ENCODE measurements around the gene LIMS2.

LIMS2 gene

DNA sequence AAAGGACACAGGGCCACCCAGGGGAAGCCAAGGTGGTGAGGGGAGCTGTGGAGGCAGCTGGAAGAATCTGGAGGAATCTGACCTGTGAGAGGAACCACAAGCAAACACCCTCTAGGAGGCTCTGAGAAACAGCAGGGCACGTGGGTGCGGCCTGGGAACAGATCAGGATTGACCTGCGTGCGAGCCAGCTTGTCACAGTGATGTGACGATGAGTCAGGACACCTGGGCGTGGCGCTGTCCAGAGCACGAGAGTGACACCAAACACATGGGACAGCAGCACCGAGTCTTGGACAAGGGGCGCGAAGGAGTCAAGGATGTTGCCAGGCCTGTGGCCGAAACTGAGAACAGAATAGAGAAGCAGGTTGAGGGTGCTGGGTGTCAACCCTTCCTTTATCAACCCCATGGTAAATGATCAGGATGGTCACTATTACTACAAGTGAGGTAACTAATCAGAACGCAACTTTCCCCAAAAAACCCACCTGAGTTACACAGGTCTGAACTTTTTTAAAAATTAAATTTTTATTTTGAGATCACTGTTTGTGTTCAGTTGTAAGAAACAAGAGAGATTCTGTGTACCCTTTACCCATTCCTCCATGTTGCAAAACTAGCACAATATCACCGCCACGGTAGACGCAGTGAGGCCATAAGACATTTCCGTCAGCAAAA lies 25.3 kb upstream of the LIMS2 start:
- DNase-seq: peak; percentile 49

DNA sequence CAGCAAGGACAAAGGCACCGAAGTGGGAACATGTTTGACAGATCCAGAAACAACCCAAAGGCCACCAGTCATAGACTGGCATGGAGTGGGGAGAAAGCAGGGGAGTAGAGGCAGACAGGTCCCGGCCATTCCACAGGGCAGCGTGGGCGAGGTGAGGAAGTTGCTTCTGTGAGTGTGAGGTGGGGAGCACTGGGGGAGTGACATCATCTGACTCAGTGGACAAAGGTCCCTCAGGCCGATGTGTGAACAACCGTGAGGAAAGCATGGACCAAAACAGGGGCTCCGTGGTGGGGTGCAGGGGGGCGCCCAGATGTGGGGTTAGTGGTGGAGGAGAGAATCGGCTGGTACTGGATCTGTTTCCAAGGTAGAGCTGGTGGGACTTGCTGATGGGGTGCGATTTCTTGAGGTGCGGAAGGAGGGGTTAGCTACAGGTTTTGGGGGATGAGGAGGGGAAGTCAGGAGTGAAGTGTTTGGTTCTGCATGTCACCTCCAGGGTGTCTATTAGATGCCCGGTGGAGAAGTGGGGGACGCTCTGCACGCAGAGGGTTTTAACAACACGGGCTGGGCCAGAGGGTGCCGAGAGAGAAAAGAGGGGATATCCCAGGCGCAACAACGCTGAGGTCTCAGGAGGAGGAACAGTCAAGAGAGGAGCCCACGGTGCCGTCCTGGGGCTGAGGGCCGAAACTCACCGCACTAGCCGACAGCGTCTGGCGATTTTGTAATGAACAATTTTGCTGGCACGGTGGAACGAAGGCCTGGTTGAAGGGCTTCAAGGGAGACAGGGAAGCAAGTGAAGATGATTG lies 23.4 kb upstream of the LIMS2 start:
- no peak for DNase-seq

DNA sequence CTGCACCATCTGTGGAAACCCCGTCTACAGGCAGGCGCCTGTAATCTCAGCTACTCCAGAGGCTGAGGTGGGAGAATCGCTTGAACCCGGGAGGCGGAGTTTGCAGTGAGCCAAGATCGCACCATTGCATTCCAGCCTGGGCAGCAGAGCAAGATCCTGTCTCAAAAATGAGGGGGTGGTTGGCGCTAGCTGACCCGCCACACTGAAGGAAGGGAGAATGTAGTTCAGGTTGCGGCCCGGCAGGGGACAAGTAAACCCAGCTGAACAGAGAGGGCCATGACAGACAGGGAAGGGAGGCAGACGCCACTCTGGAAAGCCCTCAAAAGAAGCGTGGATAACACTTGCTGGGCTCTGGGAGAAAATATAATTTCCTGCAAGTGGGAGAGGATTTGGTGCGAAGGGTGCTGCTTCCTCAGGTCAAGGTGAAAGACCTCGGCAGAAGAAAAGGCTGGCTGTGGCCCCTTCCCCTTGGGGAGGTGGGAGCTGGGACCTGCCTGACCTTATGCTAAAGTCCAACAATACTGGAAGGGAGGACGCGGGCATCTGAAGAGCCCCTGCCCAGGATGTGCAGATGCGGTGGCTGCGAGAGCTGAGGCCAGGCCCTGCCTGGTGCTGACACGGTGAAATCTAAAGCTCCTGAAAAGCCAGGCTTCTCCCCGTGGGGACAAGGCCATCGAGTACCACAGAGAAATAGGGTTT lies 22.3 kb upstream of the LIMS2 start:
- DNase-seq: no peak

DNA sequence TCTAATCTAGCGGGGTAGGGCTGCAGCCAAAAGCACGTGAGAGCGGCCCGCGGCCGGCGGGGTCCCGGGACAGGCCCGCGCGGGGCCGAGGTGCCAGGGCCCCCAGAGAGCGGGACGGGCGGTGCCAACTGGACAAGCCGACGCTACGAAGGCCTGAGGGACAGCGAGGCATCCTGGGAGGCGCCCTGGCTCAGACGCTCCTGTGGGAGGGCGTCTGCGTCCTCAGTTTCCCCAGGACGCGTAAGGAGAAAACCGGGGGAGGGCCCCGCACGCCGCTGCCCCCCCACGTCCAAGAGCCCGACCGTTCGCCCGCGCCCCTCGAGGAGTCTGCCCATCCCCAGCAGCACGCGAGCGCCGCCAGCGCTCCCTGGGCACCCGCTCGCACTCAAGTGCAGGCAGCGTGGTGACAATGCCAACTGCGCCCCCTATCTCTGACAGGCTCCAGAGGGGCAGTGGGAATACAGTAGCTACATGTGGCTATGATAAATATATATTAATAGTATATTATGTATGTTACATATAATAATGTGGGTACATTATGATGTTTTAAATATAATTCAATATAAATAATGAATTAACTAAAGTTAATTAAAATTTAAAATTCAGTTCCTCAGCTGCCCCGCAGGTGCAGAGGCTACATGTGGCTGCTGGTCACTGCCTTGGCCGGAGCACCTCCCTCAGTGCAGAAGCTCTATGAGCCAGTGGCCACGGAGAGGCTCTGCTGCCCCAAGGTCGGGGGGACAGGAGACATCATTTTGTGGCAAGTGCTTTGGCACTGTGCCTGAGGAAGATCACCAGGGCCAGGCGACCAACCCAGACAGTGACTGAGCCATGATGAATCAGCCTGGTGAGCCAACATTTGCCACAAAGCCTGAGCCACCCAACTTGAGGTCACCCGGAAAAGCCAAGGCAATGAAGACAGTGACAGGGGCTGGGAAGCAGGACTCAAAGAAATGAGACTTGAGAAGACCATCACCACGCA lies 20.5 kb upstream of the LIMS2 start:
- DNase-seq: peak; percentile 58

DNA sequence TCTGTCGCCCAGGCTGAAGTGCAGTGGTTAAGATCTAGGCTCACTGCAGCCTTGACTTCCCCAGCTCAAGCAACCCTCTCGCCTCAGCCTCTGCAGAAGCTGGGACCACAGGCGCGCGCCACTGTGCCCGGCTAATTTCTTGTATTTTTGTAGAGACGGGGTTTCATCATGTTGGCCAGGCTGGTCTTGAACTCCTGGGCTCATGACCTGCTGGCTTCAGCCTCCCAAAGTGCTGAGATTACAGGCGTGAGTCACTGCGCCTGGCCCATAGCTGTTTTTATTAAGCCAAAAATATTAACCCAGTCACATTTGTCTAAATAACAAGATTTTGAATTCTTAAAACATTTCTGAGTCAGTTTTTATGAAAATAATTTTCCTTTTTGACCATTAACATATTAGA lies 19.7 kb upstream of the LIMS2 start:
- no peak for DNase-seq

DNA sequence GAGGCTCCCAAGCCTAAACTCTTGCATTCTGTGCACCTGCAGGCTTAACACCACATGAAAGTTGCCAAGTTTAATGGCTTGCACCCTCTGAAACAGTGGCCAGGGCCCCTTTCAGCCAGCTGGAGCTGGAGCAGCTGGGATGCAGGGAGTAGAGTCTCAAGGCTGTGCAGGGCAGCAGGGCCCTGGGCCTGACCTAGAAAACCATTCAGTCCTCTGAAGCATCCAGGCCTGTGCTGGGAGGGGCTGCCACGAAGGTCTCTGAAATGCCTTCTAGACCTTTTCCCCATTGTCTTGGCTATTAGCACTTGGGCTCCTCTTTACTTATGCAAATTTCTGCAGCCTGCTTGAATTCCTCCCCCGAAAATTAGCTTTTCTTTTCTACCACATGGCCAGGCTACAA lies 15.4 kb upstream of the LIMS2 start:
- DNase-seq: no peak

DNA sequence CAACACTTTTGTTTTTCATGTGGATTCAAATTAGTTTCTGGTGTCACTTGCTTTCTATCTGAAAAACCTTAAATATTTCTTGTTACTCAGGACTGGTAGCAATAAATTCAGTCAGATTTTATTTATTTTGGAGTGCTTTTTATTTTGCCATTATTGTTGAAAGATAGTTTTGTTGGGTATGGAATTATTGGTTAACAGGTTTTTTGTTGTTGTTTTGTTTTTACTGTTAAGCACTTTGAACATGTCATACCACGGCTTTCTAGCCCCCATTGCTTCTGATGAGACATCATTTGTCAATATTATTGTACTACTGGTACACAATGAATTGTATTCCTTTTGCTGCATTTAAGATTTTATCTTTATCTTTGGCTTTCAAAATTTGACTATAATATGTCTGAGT lies 13.1 kb upstream of the LIMS2 start:
- no peak for DNase-seq

DNA sequence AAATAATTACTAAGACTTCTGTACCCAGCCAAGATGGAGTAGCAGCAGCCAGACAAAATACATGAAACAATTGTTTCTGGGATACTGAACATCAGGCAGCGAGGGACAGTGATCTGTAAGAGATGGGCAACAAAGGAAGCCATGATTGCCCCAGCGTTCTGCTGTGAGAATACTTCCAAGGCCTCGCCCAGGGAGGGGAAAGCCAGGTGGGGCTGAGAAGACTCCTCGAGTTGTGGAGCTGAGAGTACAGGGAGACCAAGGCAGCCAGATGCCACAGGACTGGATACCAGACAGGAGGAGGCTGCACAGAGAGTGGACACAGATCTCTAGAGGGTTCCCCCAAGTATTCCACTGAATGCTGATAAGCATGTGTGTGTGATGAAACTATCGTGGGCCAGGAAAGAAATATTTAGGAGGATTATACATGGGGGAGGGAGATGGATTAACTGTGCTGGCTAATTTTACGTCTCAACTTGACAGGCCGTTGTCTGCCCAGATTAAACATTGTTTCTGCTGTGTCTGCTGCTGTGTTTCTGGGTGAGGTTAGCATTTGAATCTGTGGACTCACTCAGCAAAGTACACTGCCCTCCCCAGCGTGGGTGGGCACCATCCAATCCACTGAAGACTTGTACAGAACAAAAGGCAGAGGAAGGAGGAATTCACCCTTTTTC lies 10.2 kb upstream of the LIMS2 start:
- no peak for DNase-seq

DNA sequence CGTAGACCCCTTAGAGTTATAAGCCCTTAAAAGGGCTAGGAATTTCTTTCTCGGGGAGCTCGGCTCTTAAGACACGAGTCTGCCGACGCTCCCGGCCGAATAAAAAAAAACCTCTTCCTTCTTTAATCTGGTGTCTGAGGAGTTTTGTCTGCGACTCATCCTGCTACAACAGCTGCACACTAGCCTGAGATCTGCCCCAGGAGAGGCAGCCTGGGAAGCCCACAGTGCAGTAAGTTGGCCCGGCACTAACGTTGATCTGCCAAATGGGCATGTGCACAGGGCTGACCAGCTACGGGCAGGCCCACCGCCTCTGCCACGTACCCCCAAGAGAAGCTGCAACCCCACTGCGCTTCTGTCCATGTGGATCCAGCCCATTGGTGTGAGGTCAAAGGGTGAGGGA lies 8.4 kb upstream of the LIMS2 start:
- DNase-seq: no peak

DNA sequence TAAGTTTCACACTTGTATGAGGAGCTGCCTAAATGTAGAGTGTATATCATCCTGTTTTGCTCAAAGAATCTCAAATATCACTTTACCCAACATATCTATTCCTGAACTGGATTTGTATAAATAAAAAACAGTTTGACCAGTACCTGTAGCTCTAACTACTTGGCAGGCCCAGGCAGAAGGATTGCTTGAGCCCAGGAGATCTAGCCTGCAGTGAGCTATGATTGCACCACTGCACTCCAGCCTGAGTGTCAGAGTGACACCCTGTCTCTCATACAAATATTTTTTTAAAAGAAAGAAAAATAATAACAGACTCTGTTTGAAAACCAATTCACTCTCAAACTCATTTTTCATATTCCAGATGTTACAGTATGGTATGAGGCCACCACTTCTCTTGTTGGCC lies 7.7 kb upstream of the LIMS2 start:
- DNase-seq: no peak

DNA sequence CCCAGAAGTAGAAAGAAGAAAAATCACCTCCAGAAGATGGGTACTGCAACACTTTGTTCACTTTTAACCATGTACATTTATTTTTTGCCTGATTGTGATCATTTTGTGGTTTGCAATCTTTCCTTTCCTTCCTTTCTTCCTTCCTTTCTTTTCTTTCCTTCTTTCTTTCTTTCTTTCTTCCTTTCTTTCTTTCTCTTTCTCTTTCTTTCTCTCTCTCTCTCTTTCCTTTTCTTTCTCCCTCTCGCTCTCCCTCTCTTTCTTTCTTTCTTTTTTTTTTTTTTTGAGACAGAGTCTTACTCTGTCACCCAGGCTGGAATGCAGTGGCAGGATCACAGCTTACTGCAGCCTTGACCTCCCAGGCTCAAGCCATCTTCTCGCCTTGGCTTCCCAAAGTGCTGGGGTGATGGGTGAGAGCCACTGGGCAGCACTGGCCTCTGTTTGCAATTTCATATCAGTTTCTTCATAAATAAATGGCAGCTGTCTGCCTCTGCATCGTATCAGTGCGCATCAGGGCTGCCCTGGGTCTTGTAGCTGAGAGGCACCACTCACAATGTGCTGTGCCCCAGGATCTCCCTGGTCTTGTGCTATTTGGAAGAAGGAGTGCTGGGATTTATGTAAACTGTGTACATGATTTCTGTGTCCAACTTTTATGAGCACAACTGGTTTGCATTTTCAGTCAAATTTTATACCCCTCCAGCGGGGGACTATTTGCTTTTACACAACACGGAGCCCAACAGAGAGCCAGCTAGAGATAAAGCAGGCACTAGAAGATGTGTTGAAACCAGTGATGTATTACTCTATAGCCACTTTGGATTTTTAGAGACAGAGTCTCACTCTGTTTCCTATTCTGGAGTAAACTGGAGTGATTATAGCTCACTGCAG lies 6.9 kb upstream of the LIMS2 start:
- DNase-seq: no peak

DNA sequence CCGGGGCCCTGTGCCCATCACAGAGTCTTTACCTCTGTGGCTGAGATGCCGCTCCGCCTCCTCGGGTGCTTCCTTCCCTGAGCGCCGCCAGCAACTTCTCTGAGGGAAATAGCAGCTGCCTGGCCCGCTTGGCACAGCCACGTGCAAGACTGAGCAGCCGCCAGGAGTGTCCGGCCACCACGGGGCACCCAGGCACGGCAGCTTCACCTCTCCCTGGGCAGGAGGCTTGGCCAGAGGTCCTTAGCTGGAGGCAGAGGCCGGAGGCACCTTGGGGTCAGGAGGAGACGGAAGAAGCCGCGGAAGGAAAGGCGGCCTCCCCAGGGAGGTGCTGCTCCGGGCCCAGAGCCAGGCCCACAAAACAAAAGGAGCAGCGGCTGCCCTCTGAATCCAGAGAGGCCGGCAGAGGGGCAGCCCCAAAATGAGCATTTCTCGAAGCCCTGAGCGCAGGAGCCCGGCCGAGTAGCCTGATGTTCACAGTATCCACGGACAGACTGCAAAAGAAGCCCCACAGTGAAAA lies 6.0 kb upstream of the LIMS2 start:
- DNase-seq: no peak

DNA sequence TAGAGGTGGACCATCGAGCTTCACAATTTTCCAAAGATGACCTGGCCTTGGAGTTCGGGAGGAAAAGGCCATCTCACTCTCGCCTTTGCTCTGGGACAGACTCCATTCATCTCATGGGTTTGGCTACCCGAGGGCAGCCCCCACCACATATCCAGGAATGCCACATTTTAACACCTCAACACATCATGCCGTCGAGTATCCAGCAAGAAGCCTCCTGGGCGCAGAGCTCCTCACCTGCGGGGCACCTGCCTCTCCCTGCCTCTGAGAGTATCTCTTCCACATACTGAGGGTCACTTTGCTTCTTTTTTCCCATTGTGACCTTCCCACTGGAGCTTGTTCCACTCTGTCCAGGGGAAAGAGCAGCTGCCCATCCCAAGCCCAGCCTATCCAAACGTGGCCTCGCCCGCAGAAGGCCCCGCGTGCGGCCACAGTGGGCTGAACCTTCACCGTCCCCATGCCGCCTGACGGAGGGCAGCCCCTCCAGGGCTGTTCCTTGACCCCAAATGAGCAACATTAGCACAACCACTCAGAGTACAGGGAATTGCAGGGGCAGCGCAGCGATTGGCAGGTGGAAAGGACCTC lies 5.5 kb upstream of the LIMS2 start:
- no peak for DNase-seq

DNA sequence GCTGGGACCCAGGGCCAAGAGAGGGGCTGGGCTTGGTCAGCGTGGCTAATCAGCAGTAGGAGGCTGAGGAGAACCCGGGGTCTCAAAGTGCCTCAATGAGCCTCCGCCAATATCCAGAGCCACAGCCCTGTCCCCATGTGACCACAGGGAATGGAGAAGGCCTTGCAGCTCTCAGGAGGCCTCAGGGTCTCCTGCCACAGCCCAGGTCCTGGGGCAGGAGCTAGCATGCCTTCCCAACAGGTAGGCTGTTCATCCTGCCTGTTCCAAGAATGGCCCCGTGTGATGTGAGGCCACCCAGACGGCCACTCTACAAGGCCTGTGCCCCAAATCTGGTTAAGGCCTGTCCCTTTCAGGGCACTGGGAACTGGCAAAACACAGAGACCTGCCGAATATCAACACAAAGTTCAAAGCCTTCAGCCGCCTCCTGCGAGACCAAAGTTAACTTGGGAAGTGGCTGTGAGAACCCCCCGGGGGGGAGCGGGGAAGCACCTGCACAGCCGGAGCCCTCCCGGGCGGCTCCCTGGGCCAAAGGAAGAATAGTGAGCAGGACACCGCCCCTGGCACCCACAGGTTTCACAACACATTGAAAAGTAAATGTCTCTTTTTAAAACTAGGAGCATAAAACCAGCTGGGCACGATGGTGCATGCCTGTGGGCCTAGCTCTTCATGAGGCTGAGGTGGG lies 4.5 kb upstream of the LIMS2 start:
- no peak for DNase-seq

DNA sequence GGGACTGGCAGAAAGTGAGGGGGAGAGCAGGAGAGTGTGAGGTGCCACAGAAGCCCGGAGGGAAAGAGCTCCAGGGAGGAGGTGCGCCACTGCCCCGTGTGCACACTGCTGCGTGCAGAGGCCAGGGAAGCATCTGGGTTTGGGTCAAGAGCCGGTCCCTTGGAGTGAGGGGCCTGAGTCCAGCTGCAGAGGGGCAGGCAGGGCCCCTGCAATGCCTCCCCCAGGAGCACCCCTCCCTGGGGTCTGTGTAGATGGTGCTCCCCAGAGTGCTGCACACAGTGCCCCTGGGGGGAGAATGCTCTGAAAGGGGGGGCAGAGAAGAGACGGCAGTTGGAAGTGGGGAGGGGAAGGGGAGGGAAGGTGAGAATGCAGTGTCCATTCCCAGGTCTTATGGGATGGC lies 3.7 kb upstream of the LIMS2 start:
- DNase-seq: no peak

DNA sequence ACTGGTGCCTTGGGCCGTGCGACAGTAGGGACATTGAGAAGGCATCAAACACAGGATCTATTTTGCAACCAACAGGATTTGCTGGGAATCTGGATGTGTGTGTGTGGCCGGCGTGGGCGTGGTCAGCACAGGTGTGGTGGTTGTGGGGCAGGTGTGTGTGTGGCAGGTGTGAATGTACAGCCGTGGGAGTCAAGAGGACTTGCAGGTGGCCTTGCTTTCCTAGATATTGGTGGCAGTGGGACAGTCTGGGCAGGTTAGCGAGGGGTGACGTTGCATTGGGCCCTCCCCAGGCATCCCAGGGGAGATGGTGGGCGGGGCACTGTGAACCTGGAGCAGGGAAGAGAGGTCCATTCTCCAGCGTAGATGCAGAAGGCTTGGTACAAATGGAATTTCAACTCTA lies 3.2 kb upstream of the LIMS2 start:
- DNase-seq: no peak

DNA sequence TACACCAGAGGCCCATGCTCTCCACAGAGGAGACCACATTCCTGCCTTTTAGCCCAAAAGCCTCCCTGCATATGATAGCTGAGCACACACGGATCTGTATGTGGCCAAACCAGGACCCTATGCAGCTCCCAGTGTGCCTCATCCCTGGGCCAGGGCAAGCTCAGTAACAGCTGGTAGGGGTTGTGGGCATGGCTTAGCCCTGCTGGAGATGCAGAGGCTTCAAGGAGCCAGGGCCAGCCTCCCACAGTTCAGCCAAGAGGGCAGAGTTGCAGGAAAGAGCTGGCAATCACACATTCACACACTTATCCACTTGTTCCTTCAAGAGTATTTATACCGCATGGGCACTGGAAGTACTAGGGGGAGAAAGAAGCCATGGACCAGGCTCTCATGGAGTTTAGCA lies 1.6 kb upstream of the LIMS2 start:
- no peak for DNase-seq

DNA sequence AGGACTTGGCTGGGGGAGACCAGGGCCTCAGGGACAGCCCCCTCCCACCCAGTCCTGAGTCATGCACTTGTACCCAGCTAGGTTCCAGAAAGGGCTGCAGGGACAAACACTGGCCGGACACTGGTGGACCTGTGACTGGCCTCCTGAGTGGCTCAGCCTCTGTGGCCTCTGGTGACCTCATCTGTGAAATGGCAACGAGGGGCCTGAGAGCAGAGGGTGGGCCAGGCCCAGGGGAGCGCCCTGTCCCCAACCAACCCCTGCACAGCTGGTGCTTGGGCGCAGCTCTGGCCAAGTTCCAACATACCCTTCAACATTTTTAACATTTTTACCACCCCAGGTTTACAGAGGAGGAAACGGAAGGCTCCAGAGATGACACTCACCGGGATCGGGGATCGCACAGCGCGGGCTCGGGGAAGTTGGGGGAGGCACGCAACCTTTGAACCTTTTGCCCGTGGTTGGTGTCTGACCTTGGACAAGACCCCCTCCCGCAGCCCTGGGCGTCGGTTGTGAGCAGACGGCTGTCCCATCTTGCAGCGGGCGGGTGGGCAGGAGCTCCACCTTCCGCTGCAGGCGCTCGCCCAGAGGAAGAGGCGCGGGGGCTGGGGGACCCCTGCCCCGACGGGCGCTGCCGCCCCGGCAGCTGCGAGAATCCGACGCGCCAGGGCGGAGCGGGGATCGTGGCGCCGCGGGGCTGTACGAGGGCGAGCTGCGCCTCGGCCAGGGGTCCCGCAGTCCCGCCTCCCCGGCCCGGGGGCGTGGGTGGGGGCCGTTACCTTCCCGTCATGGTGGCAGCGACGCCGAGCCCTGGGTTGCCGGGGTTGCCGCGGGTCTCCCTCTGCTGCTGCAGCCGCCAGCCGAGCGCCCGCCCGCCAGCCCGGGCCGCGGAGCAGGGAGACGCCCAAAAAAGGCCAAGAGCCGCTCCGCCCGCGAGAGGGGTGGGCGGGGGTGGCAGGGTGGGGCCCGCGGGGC lies 805 bp downstream of the LIMS2 start:
- DNase-seq: no peak
